HG03342 (cell line): ENCODE data around the gene NPAP1.
"Not testable (repeated sequence)": the region's sequence is repeated elsewhere in the genome, so short reads cannot be mapped to it uniquely, and the experiment has no call there.

Experiments used
- ATAC-seq: cut with Tn5 transposase; IDR thresholded peaks from one replicate; pipeline ENCODE4 v1.9.1; 2021; ENCODE audit warnings: mild to moderate bottlenecking, moderate library complexity; ENCODE audit not compliant: unreplicated experiment

Gene NPAP1, protein sequence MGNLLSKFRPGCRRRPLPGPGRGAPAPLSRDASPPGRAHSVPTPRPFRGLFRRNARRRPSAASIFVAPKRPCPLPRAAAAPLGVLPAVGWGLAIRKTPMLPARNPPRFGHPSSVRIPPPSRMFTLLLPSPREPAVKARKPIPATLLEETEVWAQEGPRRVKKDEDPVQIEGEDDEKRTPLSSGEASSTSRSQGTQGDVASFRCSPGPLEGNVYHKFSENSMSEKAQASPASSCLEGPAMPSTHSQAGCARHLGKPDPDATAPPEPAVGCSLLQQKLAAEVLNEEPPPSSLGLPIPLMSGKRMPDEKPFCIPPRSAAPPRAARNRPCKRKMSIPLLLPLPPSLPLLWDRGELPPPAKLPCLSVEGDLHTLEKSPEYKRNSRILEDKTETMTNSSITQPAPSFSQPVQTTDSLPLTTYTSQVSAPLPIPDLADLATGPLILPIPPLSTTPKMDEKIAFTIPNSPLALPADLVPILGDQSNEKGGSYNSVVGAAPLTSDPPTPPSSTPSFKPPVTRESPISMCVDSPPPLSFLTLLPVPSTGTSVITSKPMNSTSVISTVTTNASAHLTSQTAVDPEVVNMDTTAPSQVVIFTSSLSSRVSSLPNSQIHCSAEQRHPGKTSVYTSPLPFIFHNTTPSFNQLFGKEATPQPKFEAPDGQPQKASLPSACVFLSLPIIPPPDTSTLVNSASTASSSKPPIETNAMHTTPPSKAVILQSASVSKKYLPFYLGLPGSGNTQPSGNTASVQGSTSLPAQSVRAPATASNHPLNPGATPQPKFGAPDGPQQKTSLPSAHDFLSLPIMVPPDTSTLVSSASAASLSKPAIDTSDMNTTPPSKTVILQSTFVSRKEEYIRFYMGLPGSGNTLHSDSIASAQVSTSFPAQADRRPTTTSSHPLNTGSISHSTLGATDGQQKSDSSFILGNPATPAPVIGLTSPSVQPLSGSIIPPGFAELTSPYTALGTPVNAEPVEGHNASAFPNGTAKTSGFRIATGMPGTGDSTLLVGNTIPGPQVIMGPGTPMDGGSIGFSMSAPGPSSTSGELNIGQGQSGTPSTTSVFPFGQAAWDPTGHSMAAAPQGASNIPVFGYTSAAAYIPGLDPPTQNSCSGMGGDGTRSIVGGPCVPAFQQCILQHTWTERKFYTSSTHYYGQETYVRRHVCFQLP

DNA sequence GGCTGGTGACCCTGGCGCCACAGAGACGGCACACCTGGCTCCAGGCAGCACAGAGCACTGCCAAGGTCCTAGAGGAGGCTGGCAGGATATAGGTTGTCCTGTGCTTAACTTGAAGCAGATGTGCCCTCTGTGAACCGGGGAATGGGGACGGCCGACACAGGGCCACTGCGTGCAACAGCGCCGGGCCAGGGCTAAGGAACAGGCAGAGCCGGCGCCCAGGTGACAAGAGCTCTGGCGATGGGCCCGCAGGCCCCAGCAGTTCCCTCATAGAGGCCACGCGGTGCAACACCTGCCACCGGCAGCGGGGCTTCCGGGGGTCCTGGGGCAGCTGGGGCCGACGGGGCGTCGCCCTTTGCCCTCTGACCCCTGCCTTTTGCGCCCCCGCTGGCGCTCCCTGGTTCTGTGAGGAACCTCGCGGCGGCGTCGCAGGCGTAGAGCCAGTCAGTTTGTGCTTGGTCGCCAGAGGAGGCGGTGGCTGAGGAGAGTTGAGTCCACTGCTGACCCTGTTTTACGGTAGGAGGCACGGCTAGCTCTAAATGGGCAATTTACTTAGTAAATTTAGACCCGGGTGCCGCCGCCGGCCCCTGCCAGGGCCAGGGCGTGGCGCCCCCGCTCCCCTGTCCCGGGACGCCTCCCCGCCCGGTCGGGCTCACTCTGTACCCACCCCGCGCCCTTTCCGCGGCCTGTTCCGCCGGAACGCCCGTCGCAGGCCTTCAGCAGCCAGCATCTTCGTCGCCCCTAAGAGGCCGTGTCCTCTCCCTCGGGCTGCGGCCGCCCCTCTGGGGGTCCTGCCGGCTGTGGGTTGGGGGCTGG, at the start of gene NPAP1:
NPAP1 (plus strand) TSS at position 444 of the 813 bp plus-strand sequence; CDS start at position 537, 93 bp downstream.
- no peak for ATAC-seq

DNA sequence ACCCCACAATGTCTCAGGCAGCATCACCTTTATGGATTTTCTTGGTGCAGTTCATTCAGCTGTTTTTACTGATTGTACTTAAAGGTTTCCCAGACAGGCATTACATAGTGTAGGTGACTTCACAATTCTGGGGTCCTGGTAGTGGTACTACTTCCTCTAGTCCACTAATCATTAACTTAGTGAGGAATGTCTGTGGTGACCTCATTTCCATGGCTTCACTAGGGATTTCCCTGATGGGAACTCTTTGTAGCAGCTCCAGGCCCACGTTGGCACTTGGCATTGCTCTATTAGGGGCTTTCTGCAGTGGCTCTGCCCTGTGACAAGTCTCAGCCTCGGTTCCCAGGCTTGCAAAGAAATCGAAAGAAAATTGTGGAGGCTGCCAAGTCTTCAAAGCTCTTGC, 48.1 kb upstream of the NPAP1 start:
- ATAC-seq = no peak

DNA sequence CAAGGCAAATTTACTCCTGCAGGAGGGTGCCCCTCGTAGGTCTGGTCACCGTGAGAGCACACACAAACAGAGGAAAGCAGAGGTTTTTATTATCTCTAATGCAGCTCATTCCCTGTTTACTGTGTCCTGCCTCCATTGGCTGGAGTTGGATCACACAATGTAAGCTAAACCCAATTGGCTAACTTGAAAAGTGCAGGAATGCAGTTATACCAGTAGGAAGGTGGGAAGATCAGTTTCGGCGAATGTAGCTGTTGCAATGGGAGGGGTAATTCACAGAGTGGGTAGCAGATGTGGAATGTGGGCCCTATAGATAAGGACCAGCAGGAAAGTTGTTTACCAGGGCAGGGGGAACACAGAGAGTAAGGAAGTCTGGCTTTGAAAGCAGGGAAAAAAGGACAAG, 42.5 kb upstream of the NPAP1 start:
- no peak for ATAC-seq

DNA sequence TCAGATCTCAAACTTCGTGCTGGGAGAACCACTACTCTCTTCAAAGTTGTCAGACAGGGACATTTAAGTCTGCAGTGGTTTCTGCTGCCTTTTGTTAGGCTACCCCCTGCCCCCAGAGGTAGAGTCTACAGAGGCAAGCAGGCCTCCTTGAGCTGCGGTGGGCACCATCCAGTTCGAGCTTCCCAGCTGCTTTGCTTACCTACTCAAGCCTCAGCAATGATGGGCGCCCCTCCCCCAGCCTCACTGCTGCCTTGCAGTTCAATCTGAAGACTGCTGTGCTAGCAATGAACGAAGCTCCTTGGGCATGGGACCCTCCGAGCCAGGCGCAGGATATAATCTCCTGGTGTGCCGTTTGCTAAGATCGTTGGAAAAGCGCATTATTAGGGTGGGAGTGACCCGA, 36.2 kb upstream of the NPAP1 start:
- not testable (repeated sequence) for ATAC-seq

DNA sequence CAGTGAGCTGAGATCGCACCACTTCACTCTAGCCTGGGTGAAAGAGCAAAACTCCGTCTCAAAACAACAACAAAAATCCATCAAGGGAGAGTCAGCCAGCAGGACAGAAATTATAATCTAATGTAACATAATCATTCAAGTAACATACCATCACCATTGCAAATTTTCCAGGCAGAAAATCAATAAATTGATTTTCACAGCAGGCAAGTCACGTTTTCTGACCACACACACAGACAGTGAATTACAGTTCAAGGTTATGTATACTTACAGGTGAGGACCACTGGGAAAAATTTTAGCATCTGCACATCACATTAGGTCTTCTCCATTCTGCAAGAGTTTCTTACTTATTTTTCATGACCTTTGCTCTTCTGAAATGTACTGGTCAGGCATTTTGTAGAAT, 29.9 kb upstream of the NPAP1 start:
- ATAC-seq = no peak

DNA sequence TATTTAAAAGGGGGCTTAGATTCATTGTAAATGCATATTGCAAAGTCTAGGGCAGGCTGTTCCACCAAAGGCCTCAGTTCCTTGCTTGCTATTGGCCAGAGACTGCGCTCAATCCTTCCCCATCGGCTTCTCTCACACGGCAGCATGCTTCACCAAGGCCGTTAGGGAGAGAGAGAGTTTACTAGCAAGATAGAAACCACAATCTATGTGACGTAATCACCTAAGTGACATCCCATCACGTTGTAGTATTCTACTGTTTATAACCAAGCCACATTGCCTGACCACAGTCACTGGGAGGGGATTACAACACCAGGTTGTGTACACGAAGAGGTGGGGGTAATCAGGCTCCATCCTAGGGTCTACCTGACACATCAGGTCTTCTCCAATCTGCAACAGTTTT, 16.0 kb upstream of the NPAP1 start:
- ATAC-seq = no peak

DNA sequence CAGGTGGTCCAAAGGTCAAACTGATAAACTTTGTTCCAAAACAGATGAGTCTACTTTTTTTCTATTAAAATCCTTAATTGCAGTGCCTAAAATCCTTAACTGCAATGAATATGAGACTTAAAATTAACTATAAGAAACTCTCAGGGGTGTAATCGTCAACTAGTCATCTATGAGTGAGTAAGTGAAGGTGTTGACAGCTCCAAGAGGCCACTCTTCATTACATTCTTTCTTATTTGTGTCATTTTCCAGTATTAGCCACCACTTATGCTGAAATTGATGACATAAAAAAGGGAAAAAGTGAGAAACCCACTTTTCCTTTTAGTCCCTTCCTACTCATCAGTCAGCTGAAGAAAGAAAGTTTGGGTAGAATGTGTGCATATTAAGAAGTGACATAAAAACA, 12.6 kb upstream of the NPAP1 start:
- ATAC-seq = no peak

DNA sequence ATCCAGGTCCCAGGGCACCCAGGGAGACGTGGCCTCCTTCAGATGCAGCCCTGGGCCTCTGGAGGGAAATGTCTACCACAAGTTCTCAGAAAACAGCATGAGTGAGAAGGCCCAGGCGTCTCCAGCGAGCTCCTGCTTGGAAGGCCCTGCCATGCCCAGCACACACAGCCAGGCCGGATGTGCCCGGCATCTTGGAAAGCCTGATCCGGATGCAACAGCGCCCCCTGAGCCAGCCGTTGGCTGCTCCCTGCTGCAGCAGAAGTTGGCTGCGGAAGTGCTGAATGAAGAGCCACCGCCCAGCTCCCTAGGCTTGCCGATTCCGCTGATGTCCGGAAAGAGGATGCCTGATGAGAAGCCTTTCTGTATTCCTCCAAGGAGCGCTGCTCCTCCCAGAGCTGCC, 856 bp downstream of the NPAP1 start:
- no peak for ATAC-seq

DNA sequence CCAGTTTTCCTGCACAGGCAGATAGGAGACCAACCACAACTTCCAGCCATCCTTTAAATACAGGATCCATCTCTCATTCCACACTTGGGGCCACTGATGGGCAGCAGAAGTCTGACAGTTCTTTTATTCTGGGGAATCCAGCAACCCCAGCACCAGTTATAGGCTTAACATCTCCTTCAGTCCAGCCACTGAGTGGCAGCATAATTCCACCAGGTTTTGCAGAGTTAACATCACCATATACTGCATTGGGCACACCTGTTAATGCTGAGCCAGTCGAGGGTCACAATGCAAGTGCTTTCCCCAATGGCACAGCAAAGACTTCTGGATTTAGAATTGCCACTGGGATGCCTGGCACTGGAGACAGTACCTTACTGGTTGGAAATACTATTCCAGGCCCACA, 2.9 kb downstream of the NPAP1 start:
- ATAC-seq = no peak

DNA sequence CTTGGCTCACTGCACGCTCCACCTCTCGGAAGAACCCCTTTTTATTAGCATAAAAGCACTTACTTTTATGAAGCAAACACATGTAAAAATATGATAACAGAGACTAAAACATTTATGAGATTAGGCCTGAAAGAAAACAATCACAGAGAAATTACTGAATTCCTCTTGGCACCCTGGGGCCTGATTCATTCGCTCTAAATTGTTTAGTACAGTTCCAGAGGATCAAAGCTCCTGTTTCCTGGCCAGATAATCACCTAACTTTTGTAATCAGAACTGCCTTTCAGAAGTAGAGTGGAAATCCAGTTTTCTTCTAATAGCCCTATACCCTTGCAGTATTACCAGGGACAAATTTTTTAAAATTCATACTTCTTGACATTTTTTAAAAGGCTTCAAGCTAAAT, 6.4 kb downstream of the NPAP1 start:
- ATAC-seq = no peak

DNA sequence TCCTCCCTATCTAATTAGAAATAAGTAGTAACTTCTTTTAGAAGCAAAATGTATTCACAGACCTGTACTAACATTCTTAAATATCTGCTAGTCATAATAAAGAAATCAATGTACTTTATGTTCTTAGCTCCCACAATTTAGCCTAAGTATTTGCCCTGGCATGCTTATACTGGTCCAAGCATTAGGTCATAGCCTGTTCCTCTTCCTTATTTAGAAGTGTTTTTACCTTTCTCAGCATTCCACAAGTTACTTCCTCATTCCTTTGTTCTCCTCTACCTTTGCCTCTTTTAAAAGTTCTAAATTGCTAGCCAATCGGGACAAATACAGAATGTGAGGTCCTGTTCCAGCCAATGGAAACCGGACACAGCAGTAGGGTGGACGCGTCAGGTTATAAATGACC, 7.3 kb downstream of the NPAP1 start:
- ATAC-seq = not testable (repeated sequence)

DNA sequence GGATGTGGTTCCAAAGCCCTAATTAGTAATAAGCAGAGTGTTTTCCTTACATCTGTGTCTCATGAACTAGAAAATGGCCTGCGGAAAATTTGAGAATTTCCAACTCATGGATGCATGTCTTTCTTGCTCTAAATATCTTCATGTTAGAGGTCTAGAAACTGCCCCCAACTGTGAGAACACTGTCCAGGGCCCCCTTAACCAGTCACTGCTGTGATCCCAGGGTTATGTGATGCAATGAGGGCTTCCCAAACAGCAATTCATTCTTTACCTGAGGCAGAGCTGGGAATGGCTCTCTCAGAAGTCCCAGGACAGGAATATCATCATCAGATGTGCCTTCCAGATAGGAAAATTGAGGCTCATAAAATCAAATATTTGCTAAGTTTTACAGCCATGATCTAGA, 8.2 kb downstream of the NPAP1 start:
- no peak for ATAC-seq

DNA sequence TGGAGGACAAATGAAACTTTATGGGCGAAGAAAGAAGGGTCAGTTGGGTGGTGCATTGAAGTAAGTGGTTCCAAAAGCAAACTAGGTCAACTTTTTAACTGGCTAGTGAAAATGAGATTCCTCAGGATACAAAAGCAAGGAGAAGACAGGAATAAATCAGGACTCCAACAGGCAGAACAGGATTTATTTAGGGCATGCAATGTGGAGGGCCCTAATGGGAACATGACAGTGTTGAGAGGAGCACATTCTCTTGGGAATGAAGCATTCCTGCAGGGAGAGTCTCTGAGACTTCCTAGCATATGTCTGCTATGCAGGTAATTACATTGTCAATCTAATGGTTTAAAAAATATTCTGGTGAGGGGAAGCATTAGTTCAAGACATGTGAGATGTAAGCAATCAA, 8.7 kb downstream of the NPAP1 start:
- no peak for ATAC-seq

DNA sequence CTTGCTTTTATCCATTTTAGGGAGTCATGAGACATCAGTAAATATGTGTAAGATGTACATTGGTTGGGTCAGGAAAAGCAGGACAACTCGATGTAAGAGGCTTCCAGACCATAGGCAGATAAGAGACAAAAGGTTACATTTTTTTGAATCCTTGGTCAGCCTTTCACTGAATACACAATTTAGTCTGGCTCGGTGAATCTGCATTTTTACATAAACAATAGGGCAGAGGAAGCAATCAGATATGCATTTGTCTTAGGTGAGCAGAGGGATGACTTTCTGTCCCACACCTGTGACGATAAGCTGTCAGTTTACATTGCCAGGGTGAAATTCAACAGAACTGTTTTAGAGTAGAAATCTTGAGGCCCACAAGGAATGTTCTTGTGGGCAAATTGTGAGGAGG, 20.6 kb downstream of the NPAP1 start:
- ATAC-seq = no peak

DNA sequence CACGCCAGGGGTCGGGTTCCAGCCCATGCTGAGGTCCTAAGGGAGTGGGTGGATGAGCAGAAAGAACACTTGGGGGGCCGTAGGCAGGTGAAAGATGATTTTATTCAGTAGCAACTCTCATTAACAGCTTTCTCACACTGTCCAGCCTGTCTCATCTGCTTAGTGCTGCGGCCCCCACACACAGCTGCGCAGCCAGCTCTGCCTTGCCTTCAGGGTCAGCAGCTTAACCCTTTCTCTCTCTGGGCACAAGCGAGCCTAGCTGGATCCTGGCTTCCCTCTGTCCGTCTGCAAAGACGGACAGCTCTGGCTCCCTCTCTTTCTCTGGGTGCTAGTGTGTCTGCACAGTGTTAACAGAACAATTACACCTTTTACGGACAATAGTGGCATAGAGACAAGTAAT, 21.3 kb downstream of the NPAP1 start:
- no peak for ATAC-seq

DNA sequence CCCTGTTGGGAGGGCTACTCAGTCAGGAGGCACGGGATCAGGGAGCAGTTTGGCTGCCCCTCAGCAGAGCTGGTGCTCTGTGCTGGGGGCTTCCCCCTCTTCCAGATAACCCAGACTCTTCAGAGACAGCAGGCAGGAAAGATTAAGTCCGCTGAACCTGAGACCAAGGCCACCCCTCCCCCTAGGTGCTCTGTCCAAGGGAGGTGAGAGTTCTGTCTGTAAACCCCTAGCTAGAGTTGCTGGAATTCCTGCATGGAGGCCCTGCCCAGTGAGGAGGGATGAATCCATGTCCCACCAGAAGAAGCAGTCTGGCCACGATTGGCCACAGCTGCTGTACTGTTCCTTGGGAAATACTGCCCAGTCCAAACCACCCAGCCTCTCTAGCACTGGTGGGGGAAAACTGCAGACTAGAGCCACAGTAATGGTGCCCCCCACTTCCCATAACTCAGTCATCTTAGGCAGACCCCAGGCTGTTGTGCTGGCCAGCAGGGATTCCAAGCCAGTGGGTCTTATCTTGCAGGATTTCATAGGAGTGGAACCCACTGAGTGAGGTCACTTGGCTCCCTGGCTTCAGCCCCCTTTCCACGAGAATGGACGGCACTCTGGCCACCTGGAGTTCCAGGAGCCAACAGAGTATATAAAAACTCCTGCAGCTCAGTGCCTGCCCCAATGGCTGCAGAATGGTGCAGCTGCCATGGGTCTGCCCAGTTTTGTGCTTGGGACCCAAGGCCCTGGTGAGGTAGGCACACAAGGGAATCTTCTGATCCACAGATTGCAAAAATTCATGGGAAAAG, 42.9 kb downstream of the NPAP1 start:
- ATAC-seq = no peak

DNA sequence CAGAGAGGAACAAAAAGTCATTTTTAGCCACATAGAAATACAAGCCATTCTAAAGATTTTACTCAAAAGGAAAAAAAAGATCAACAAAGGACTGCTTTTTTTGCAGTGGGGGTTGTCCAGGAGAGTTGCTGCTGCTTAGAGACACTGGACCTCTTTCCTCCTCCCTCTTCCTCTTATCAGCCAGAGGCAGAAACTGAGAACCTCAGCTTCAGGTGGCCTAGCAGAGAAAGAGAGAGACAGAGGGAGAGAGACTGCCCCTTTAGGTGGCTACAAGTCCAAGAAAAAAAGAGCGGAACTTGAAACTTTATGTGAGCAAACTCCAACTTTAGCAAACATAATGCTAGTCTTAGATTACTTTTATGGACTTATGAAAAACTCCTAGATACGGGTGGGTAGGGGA, 54.2 kb downstream of the NPAP1 start:
- ATAC-seq = no peak
